Epithelial cell of esophagus (primary cell): ENCODE measurements around the gene MTCL1.

ENCODE experiments used
- DNase-seq: peaks from one replicate; pipeline ENCODE4 v3.0.0; 2010; ENCODE audit warnings: low read depth
- H3K4me3 ChIP-seq: 2 replicates; pipeline ENCODE4 v1.5.1; 2011; ENCODE audit warnings: mild to moderate bottlenecking, low read length, control low read depth
- TF ChIP-seq, protein P1 (sequence below): IDR thresholded peaks from 2 replicates; pipeline ENCODE4 v1.5.1; 2011; ENCODE audit warnings: low read depth, mild to moderate bottlenecking, low read length, control low read depth, inconsistent platforms; ENCODE audit not compliant: insufficient read depth; ENCODE audit errors: missing control alignments

The MTCL1 gene

GRCh38 chr18:8844721-8845148 lies 139.4 kb downstream of the MTCL1 start:
- no peak for DNase-seq
- no peak overlapping the region for H3K4me3 ChIP-seq

DNA sequence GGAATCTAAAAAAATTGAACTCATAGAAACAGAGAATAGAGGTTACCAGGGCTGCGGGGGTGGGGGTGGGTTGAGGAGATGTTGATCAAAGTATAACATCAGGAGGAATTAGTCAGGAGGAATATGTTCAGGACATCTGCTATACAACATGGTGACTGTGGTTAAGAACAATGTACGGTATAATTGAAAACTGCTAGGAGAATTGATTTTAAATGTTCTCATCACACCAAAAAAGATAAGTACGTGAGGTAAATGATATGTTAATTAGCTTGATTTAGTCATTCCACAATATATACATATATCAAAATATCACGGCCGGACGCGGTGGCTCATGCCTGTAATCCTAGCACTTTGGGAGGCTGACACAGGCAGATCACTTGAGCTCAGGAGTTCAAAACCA lies 140.2 kb downstream of the MTCL1 start:
- TF ChIP-seq, protein P1, sequence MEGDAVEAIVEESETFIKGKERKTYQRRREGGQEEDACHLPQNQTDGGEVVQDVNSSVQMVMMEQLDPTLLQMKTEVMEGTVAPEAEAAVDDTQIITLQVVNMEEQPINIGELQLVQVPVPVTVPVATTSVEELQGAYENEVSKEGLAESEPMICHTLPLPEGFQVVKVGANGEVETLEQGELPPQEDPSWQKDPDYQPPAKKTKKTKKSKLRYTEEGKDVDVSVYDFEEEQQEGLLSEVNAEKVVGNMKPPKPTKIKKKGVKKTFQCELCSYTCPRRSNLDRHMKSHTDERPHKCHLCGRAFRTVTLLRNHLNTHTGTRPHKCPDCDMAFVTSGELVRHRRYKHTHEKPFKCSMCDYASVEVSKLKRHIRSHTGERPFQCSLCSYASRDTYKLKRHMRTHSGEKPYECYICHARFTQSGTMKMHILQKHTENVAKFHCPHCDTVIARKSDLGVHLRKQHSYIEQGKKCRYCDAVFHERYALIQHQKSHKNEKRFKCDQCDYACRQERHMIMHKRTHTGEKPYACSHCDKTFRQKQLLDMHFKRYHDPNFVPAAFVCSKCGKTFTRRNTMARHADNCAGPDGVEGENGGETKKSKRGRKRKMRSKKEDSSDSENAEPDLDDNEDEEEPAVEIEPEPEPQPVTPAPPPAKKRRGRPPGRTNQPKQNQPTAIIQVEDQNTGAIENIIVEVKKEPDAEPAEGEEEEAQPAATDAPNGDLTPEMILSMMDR: no peak
- DNase-seq: no peak
- H3K4me3 ChIP-seq: no peak overlapping the region

More at GRCh38 chr18:8844721-8845148, 139.4 kb downstream of the MTCL1 start:
- TF ChIP-seq, protein P1: no peak

DNA sequence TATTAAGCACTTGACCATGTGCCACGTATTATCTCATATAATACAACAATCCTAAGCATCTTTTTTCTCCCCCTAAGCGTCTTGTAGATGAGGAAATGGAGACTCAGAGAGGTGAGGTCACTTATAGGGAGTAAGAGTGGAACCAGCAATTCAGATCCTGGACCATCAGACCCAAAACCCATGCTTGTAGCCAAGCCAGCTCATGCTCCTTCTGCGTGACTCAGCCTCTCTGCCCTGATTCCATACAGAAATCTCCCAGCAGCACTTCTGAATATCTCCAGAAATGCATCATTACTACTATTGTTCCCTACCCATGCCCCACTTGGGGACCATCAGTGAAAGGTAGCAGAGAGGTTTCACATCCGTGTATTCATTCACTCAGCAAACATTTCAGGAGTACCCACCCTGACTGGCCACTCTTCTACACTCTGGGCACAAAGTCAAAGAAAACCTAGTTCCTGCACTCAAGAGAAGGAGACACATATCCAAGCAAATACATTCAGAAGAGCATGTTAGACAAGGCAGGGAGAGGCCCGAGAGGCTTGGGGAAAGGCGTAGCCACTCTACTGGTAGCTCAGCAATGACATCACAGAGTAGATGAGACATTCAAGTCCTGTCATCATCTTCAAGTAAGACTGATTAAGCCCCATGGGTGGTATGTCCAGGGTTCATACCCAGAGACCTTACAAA lies 141.9 kb downstream of the MTCL1 start:
- TF ChIP-seq, protein P1: no peak
- DNase-seq: peak; percentile 45
- no peak overlapping the region for H3K4me3 ChIP-seq

DNA sequence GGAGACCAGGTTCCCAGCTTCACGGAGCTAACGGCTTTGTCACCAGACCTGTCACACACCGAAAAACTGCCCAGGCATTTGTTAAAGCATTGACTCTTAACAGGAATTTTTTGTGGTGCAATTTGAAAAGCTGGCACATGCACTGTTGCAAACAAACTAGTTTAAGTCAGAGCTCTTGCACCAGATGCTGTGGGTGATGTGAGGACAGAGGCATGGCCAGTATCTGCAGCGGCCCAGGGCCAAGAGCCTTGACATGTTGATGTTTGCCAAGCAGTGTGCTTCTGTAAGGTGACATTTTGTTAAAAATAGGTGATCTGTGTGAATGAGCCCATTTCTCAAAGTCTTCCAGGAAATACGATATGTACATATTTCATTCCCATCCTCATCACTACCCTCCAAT lies 142.5 kb downstream of the MTCL1 start:
- TF ChIP-seq, protein P1: no peak
- no peak for DNase-seq
- H3K4me3 ChIP-seq: no peak overlapping the region

DNA sequence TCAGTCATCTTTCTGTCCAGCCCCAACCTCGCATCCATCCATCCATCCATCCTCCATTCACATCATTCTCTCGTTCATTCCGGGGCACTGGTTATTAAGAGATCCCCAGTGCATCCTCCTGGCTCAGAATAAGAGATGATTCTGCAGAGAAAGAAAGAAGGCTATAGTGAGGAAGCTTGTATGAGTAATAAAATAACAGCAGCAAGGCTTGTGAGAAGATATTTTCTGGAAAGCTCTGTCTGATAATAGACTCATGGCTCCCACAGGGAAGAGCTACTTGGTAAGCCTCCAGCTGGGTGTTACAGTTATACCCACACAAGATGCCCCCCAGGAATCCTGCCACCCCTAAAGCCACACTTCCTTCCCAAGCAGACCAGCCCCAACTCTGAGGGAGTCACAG lies 143.2 kb downstream of the MTCL1 start:
- no peak for DNase-seq
- TF ChIP-seq, protein P1: no peak
- H3K4me3 ChIP-seq: no peak overlapping the region

GRCh38 chr18:8849696-8850095 lies 144.3 kb downstream of the MTCL1 start:
- H3K4me3 ChIP-seq: no peak overlapping the region
- DNase-seq: peak; percentile 45
- TF ChIP-seq, protein P1: no peak

DNA sequence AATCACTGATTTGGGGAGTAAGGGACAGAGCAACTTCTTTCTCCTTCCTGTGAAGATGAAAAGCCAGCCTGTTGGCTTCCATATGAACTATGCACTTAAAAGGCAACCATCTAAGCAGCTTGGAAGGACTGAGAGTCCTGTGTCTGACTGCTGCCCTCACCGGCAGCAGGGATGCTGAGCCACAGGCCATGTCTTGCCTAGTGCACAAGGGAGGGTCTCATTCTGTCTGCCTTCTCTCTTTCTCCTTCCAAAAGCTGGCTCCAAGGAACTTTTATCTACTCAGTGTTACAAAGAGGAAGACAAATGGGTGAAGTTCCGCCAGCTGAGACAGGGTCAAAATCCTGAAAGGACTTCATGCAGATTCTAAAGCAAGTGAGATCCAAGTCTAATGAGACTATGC lies 146.3 kb downstream of the MTCL1 start:
- DNase-seq: no peak
- H3K4me3 ChIP-seq: no peak overlapping the region
- TF ChIP-seq, protein P1: no peak
